Ecto neural progenitor cell (in vitro differentiated cells): ENCODE results near the gene MGST2.
"Not testable (repeated sequence)": the region's sequence is repeated elsewhere in the genome, so short reads cannot be mapped to it uniquely, and the experiment has no call there.

Experiments
- DNase-seq: peaks from one replicate; pipeline ENCODE4 v3.0.0-alpha.2; 2018; ENCODE audit warnings: low spot score

The MGST2 gene

GRCh38 chr4:139669890-139670289, 4.3 kb downstream of the MGST2 start:
- no peak for DNase-seq

- DNase-seq: no peak
Measured at GRCh38 chr4:139670775-139671174, 5.2 kb downstream of the MGST2 start.

DNA sequence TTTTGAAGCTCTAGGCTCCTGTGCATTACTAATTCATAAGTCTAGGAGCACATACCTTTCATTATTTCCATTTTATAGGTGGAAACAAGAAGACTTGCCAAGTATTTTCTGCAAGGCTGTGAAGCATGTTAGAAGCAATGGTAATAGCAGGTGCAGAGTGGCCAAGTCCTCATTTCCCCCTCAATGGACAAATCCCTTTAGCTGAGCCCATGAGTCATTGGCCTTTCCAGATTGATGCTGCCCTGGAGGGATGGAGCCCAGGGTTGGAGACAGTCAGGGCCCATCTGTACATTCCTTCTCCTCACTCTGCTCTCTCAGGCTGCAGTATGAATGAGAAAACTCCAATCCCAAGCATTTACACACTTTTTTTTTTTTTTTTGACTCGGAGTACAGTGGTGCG, 6.6 kb downstream of the MGST2 start:
- no peak for DNase-seq

DNA sequence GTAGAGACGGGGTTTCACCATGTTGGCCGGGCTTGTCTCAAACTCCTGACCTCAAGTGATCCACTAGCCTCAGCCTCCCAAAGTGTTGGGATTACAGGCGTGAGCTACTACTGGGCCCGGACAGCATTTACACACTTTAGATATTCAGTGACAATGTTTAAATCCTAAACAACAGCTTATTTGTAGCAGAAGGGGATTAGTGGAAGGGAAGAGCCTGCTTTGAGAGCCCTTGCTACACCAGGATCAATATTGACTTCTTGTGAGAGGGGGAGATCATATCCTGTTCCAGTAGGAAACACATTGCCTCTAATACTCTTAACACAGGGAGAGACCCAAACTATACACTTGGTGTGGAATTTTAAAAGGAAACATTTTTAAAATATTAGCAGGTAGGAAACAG, 7.1 kb downstream of the MGST2 start:
- DNase-seq: no peak

GRCh38 chr4:139674875-139675550, 9.4 kb downstream of the MGST2 start:
- no peak for DNase-seq

GRCh38 chr4:139675651-139676050, 10.0 kb downstream of the MGST2 start:
- no peak for DNase-seq

GRCh38 chr4:139676365-139676764, 10.7 kb downstream of the MGST2 start:
- no peak for DNase-seq

DNA sequence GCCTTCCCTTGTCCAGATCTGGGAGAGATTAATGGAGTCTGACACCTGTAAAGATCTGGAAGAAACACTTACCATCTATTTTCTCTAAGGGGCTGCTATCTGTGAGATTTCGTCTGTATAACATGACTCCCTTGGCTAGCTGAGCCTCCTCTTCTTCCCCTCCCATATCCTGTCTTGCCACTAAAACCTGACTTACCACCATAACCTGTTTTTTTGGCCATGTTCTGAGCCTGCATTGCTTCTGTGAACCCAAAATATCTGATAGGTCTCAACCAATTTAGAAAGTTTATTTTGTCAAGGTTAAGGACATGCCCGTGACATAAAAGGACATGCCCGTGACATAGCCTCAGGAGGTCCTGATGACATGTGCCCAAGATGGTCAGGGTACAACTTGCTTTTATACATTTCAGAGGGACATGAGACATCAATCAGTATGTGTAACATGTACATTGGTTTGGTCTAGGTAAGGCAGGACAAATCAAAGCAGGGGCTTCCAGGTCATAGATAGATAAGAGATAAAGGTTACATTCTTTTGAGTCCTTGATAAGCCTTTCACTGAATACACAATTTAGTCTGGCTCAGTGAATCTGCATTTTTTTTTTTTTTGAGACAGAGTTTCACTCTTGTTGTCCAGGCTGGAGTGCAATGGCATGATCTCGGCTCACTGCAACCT, 11.4 kb downstream of the MGST2 start:
- DNase-seq: no peak

- DNase-seq: no peak
Measured at GRCh38 chr4:139682309-139682708, 16.7 kb downstream of the MGST2 start.

DNA sequence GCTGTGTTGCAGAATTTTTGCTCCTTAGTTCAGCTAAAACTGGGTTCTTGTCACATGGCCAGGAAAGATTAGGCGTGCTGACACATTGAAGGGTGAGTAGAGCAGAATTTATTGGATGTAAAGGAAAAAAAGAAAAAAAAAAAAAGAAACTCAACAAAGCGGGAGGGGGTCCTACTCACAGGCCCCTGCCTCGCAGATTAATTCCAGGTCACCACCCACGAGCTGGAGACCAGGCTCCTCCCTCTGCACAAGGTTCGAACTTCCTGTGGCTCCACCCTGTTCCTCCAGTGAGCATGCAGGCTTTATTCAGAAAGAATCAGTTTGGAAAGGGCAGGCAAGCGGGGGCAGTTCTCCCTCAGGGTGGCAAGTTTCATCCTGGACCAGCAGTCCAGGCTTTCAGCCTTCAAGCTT, 17.1 kb downstream of the MGST2 start:
- DNase-seq: no peak

DNA sequence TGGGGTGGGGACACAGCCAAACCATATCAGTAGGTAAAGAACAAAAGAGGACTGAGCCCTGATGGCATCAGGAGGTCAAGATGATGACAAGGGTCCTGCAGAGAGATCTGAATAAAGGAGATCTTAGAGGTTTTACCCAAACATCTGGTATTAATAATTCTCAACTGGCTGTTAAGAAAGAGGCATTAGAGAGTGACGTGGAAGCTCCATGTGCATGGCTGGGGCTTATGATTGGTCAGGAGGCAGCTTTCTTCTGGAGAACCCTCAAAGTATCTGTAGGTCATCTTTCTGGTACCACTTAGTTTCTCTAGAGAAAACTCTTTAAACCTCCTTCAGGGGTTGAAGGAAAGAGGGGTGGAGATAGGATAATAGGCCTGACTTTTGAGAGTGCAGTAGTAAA, 18.7 kb downstream of the MGST2 start:
- DNase-seq: no peak

GRCh38 chr4:139685180-139685579, 19.6 kb downstream of the MGST2 start:
- no peak for DNase-seq

DNA sequence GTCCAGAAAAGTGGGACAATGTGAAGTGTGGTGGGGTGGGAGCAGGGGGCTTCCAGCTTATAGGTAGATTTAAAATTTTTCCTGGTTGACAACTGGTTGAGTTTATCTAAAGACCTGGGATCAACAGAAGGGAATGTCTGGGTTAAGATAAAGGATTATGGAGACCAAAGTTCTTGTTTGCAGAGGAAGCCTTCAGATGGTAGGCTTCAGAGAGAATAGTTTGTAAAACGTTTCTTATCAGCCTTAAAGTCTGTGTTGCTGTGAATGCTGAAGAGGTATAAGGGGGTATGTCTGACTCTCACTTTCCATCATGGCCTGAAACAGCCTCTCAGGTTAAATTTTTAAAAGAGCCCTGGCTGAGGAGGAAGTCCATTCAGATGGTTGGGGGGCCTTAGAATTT, 20.5 kb downstream of the MGST2 start:
- no peak for DNase-seq

GRCh38 chr4:139686988-139687387, 21.4 kb downstream of the MGST2 start:
- no peak for DNase-seq

DNA sequence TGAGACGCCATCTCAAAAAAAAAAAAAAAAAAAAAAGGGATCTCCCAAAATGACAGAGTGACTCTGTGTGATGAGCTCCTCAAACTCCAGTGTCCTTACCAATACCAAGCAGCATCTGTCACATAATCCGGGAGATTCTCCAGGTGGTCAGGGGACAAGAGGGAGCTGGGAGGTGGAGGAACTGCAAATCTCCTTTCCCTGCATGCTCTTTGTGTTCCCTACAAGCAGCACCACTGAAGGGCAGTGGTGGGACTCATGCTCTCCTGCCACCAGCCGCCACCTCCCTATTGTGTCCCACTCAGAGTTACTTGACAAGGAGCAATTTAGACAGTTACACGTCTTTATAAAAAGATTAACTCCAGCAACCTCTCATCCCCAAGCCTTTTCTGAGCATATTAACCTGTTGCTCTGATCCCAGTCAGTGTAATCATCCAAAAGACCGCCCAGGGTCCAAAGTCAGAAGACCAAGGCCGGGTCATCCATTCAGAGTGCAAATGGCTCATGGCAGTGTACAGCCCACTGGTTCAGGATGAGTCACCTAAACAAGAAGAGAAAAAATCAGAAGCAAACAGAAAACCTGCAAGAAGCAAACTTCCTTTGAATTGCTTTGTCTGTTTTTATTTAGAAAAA, 23.6 kb downstream of the MGST2 start:
- DNase-seq: no peak

GRCh38 chr4:139690419-139690818, 24.8 kb downstream of the MGST2 start:
- DNase-seq: no peak

GRCh38 chr4:139692309-139693012, 26.8 kb downstream of the MGST2 start:
- no peak for DNase-seq

DNA sequence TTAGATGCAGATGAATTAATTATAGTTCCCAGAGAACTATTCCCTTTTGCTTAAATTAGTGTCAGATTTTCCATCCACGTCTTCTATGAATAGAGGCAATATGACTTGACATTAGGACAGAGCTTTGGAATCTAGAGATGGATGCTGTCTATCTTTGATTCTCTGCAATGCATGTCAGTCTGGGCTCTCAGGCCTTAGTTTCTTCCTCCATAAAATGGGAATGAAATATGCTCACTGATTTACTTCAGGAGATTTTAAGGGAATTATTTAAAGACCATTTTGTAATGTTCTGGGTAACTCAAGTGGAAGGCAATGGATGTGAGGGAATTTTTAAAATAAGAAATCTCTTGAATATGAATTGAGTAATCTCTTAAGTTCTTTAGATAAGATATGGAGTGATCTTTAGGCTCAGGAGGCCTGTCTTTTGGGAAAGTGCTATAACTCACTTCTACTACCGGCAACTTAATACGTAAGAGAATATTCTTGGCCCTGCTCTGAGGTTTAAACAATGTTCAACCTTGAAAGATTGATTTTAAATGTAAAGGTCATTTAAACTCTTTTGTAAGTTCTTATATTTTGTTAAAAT, 29.0 kb downstream of the MGST2 start:
- no peak for DNase-seq

GRCh38 chr4:139696491-139696890, 30.9 kb downstream of the MGST2 start:
- no peak for DNase-seq

- not testable (repeated sequence) for DNase-seq
Measured at GRCh38 chr4:139698167-139698925, 32.7 kb downstream of the MGST2 start.

DNA sequence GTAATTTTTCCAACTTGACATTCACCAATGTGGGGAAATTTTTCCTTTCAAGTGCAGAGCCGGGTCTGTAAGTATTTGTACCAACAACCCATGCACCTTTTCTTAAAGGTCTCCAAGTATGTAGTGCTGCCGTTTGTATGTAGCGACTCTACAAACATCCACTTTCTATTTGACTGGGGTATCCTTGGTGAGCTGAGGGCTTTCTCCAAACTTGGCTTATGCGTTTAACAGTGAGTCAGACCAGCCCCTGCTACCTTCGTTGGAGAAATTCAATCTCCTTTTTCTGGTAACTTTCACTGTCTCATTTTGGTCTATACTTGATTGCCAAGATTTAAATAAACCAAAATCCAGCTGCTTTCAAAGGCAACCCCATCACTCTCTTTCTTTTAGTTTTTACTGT, 34.9 kb downstream of the MGST2 start:
- no peak for DNase-seq
